Esophagus (tissue), 2 donors: ENCODE results near the gene CLPSL1. TPM values are rescaled to one million over a fixed set of nuclear protein-coding genes. Genes with fewer than 3 reads are reported as not detected.

Experiments
- H3K27ac ChIP-seq, 2 donors: one replicate each; pipeline ENCODE4 v1.5.1; 2013; ENCODE audit warnings: low read depth in 2 of 2, mild to moderate bottlenecking in 2 of 2, inconsistent platforms in 1 of 2, low read length in 1 of 2, moderate library complexity in 1 of 2
- H3K27me3 ChIP-seq, 2 donors: one replicate each; pipeline ENCODE4 v1.6.1; 2013; ENCODE audit warnings: low read length in 2 of 2, control low read depth in 1 of 2, mild to moderate bottlenecking in 1 of 2; ENCODE audit not compliant: insufficient read depth in 2 of 2, control insufficient read depth in 1 of 2
- H3K36me3 ChIP-seq, 2 donors: one replicate each; pipeline ENCODE4 v1.6.1; 2013; ENCODE audit warnings: low read length in 1 of 2; ENCODE audit not compliant: control insufficient read depth in 2 of 2, insufficient read depth in 2 of 2
- H3K4me1 ChIP-seq, 2 donors: one replicate each; pipeline ENCODE4 v1.6.1; 2013; ENCODE audit warnings: low read length in 1 of 2; ENCODE audit not compliant: control insufficient read depth in 2 of 2, insufficient read depth in 2 of 2
- H3K4me3 ChIP-seq, 2 donors: one replicate each; pipeline ENCODE4 v1.5.1; 2013; ENCODE audit warnings: low read length in 2 of 2, mild to moderate bottlenecking in 2 of 2, low read depth in 1 of 2, moderate library complexity in 1 of 2
- H3K9me3 ChIP-seq, 2 donors: one replicate each; pipeline ENCODE4 v1.6.1; 2013; ENCODE audit warnings: mild to moderate bottlenecking in 2 of 2, low read depth in 1 of 2, low read length in 1 of 2, moderate library complexity in 1 of 2; ENCODE audit not compliant: control insufficient read depth in 2 of 2, insufficient read depth in 1 of 2
- WGBS, 2 donors: extraction: QIAGEN DNeasy Blood & Tissue Kit; methylation state at CpG; one replicate each; pipeline ENCODE4 v1.1.7; 2013; 5-methylcytosine and 5-hydroxymethylcytosine counted together
- polyA plus RNA-seq, 2 donors: library from polyadenylated mRNA; stranded (reverse); fragments of 200-250 nt; gene quantifications; one replicate each; pipeline ENCODE4 v1.2.3, GENCODE V29; 2013
- donor health status: healthy with polysubstance abuse.
- donor health status: Bipolar disorder and iron deficiency.

CLPSL1 gene
- polyA plus RNA-seq, 2 donors: not detected

DNA sequence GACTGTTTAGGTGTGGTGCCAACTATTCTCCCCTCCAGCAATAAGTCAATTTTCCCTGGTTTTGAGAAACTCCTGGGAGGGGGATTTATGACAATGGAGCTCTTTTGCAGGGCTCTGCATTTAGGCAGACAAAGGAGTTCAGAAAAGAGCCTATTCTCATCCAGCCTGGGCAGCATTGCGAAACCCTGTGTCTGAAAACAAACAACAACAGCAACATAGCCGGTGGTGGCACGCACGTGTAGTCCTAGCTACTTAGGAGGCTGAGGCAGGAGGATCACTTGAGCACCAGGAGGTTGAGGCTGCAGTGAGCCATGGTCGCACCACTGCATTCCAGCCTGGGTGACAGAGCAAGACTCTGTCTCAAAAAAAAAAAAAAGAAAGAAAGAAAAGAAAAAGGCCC lies 9.9 kb downstream of the CLPSL1 start:
- Histone ChIP-seq H3K36me3 (no peaks in the 10 kb centered on the region), H3K4me1 (no peaks in the 10 kb centered on the region), H3K27ac (no peak overlapping the region), H3K9me3 (no peaks in the 10 kb centered on the region), H3K4me3 (no peak overlapping the region), H3K27me3 (peaks cover 0 to 14% of the 10 kb centered on the region in 2 donors)
- WGBS, 2 donors: 64 to 76% methylated on average over 5 of the region's 5 CpGs

DNA sequence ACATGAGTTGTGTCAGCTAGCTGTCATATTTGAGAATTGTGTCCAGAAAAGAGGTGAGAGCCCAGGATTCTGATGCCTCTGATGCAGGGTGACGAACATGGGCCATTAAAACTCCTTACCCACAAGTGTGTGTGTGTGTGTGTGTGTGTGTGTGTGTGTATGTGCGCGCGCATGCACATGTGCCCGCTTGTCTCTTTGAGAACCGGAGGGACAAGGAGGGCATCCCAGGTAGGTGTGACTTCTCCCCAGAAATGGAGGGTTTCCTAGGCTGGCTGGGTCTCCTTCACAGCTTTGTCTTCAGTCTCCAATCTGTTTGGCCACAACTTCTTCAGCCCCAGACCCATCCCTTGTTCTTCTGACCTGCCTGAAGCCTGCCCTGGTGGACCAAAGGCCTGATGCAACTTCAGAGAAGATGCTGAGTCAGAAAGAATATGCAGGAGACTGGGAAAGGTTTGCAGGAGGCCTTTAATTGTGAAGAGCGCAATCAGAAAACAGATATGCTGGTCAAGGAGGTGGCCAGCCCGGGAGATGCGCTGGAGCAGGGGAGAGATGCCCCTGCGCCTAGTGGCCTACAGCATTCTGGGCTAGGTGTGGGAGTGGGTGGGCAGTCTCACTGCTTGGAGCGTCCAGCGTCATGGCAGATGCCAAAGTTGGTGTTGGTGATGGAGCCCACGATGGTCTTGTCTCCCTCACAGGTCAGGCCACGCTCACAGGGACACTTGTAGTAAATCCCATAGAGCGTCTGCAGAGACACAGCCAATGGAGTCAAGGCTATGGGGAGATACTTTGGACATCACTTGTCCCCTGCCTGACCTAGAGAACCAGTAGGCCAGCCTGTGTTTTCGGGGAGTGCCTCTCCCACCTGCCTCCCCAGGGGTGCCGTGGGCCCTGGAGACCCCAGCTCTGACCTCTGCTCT lies 14.0 kb downstream of the CLPSL1 start:
- Histone ChIP-seq H3K9me3 (no peaks in the 10 kb centered on the region), H3K36me3 (no peaks in the 10 kb centered on the region), H3K4me1 (peaks cover 0 to 5% of the 10 kb centered on the region in 2 donors), H3K4me3 (no peak overlapping the region), H3K27me3 (peaks cover 0 to 2% of the 10 kb centered on the region in 2 donors), H3K27ac (no peak overlapping the region)
- 87 to 89% methylated on average over 17 of the region's 17 CpGs for WGBS, 2 donors

DNA sequence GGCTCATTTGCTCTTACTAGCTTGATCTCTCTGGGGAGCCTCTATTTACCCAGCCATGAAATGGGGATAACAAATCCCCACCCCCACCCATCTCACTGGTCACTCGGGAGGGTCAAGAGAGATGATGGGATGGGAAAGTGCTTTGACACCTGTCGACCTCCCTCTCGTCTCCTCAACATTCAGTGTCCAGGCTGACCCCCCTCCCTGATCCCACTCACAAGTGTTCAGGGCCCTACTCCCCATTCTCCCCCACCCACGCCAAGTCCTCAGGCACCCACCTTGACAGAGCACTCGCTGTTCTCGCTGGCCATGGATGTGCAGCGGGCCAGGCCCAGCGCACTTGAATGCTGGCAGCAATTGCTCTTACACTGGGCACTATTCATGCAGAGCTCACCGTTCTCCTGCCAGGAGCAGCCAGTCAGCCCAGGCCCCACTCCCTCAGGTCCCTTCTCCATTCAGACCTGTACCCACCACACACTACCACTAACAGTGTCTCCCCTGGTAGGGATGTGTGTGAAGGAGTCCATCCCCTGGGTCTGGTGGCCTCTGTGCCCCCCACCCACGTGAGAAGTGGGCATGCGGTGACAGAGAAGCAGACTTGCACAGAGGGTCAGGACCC lies 14.7 kb downstream of the CLPSL1 start:
- Histone ChIP-seq H3K36me3 (no peaks in the 10 kb centered on the region), H3K4me1 (peaks cover 0 to 5% of the 10 kb centered on the region in 2 donors), H3K9me3 (no peaks in the 10 kb centered on the region), H3K4me3 (no peak overlapping the region), H3K27me3 (no peaks in the 10 kb centered on the region), H3K27ac (no peak overlapping the region)
- 78 to 84% methylated on average over 11 of the region's 11 CpGs for WGBS, 2 donors

DNA sequence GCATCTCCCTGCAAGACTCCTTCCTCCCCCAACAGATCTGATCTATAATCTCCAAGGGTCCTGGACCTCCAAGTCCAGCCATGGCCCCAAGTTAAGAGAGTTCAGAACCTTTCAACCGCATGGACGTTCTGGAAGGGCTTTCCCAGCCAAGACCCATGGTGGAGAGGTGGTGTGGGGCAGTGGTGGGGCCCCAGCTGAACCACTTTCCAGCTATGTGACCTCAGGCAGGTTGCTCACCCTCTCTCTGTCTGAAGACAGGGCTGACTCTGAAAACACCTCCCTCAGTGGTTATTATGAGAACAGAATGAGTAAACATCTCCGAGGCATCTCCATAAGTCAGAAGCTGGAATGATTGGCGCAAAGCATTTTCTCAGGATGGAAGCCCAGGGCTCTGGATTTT lies 15.4 kb downstream of the CLPSL1 start:
- H3K4me1 ChIP-seq: peaks cover 0 to 5% of the 10 kb centered on the region in 2 donors
- H3K27me3 ChIP-seq: no peaks in the 10 kb centered on the region
- 79 to 87% methylated on average over 4 of the region's 4 CpGs for WGBS, 2 donors
- no peak overlapping the region for H3K27ac ChIP-seq
- H3K36me3 ChIP-seq: no peaks in the 10 kb centered on the region
- no peak overlapping the region for H3K4me3 ChIP-seq
- no peaks in the 10 kb centered on the region for H3K9me3 ChIP-seq

DNA sequence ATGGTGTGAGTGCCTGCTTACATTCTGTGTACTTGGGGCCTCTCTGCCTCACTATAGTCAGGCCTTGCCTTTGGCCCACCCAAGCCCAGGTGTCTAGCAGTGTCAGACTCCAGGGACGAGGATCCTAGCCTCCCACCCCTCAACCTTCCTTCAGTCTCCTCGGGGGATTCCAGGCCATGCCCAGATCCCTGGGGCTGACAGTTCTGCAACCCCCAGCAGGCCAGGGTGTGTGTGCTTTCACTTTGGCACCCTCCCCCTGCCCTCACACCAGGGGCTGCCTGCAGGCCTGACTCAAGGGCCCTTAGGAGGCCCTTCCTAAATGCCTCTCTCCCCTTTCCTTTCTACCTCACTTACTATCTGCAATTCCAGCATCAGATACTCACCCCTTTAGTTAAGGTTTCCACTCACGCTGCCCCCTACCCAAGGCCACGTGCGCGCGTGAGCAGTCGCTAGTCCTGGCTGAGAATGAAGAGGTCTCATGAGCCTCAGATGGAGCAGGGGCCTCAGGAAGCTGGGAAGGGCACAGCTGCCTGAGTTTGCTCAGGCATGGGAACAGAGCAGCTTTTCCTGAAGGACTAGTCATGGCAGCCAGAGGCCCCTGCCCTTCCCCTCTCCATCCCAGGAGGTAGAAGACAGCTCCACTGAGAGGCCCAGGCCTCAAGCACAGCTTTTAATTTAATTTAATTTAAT lies 17.2 kb downstream of the CLPSL1 start:
- no peaks in the 10 kb centered on the region for H3K9me3 ChIP-seq
- WGBS, 2 donors: 77 to 79% methylated on average over 8 of the region's 8 CpGs
- no peak overlapping the region for H3K27ac ChIP-seq
- no peaks in the 10 kb centered on the region for H3K27me3 ChIP-seq
- H3K4me1 ChIP-seq: peaks cover 0 to 5% of the 10 kb centered on the region in 2 donors
- no peak overlapping the region for H3K4me3 ChIP-seq
- H3K36me3 ChIP-seq: no peaks in the 10 kb centered on the region

DNA sequence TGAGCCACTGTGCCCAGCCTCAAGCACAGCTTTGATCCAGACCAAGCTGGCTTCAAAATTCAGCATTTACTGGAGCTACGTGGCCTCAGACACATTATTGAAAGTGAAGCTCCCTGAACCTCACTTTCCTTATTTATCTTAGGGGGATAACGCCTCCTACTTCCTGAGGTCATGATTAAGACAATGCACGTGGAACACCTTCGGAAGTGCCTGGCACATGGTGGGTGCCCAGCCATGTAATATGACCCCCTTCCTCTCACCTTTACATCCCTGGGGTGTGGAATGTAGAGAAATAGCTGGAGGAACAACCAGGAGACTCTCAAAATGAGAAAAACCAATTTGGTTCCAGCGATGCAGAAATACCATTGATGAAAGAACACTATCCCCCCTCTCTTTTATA lies 17.9 kb downstream of the CLPSL1 start:
- Histone ChIP-seq H3K27me3 (no peaks in the 10 kb centered on the region), H3K27ac (no peak overlapping the region), H3K36me3 (no peaks in the 10 kb centered on the region), H3K4me1 (peaks cover 0 to 5% of the 10 kb centered on the region in 2 donors), H3K9me3 (no peaks in the 10 kb centered on the region), H3K4me3 (no peak overlapping the region)
- 62 to 69% methylated on average over 5 of the region's 5 CpGs for WGBS, 2 donors

DNA sequence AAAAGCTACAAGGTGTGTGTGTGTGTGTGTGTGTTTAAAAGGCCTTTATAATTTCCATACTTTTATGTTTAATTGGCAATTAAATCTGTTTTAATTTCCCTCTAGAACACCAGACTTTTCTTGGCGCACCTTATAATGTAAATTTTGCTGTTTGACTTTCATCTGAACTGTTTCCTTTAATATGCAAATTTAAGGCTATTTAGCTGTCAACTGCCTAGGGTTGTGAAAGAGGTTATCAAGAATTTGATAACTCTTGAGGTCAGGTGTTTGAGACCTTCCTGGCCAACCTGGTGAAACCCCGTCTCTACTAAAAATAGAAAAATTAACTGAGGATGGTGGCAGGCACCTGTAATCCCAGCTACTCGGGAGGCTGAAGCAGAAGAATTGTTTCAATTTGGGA lies 20.3 kb downstream of the CLPSL1 start:
- Histone ChIP-seq H3K36me3 (no peaks in the 10 kb centered on the region), H3K27me3 (no peaks in the 10 kb centered on the region), H3K4me1 (peaks cover 5 to 7% of the 10 kb centered on the region in 2 donors), H3K4me3 (no peak overlapping the region), H3K27ac (no peak overlapping the region), H3K9me3 (no peaks in the 10 kb centered on the region)
- WGBS, 2 donors: 65 to 69% methylated on average over 3 of the region's 3 CpGs

DNA sequence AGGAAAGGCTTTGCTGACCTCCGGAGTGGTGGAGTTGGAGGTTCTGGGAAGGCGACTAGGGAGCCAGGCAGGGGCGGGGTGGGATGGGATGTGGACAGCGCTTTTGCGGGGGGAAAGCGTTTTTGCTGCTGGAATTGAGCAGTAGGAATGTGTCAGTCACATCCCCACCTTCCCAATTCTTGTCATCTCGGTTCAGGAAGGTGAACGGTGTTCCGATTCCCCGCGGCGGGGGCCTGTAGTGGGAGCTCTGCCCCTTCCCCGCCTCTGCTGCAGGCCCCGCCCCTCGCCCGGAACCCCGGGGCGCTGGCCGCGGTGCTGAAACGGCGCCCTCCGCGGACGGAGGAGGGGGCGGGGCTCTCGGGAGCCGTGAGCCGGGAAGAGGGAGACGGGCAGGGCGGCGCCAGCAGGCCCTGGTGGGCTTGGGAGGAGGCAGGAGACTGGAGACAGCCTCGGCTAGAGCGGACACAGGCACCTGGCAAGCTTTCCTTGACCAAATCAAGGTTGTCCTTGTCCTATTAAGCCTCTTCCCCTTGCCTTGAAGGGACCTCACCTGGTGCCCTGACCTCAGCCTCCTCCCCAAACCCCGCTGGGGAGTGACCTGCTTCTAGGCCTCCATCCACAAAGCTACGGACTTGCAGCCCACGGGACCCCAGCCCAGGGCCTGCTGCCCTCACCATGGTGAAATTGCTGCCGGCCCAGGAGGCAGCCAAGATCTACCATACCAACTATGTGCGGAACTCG lies 24.3 kb downstream of the CLPSL1 start, which contains the start of gene LHFPL5:
LHFPL5 (plus strand) TSS at position 357 of the 741 bp plus-strand sequence; CDS start at position 676, 319 bp downstream.
- H3K9me3 ChIP-seq: no peaks in the 10 kb centered on the region
- 12 to 13% methylated on average over 38 to 40 of the region's 40 CpGs for WGBS, 2 donors
- peaks cover 0 to 7% of the 10 kb centered on the region in 2 donors for H3K4me1 ChIP-seq
- H3K27ac ChIP-seq: no peak within 1 kb of the TSS
- H3K27me3 ChIP-seq: no peaks in the 10 kb centered on the region
- no peaks in the 10 kb centered on the region for H3K36me3 ChIP-seq
- H3K4me3 ChIP-seq: no peak within 1 kb of the TSS

DNA sequence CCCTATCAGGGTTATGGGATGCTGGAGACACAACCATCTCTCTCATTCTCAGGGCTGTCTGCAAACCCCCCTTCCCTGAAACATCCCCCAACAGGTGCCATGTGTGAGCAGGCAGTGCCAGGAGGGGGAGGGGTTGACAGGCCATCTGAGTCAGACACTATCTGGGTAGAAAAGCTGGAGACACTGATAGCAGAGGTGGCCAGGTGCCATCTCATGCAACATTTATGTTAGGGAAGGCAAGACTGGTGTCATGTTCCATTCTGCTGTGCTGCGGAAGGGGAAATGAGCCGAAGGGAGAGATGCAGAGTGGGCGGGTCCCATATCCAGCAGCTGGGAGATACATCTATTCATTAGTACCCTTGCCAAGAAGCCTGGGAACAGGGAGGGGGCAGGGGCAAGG lies 27.9 kb downstream of the CLPSL1 start:
- Histone ChIP-seq H3K9me3 (no peaks in the 10 kb centered on the region), H3K4me3 (no peak overlapping the region), H3K27ac (no peak overlapping the region), H3K36me3 (no peaks in the 10 kb centered on the region), H3K27me3 (no peaks in the 10 kb centered on the region), H3K4me1 (peaks cover 4 to 11% of the 10 kb centered on the region in 2 donors)
- WGBS, 2 donors: 61% methylated on average over 3 of the region's 3 CpGs
